GM12891 (cell line): Measurements from ENCODE around the gene STIM1.

Experiments used
- POLR2A ChIP-seq: IDR thresholded peaks from 2 replicates; pipeline ENCODE4 v1.6.1; 2011; ENCODE audit warnings: low read depth, low read length, control low read depth
- POLR2AphosphoS5 ChIP-seq: IDR thresholded peaks from 2 replicates; pipeline ENCODE4 v1.6.1; 2011; ENCODE audit warnings: low read depth, low read length, control low read depth
- TAF1 ChIP-seq: IDR thresholded peaks from 2 replicates; pipeline ENCODE4 v1.6.1; 2011; ENCODE audit warnings: low read depth, low read length, control low read depth

GRCh38 chr11:3929649-3930048 lies 74.2 kb downstream of the STIM1 start:
- TF ChIP-seq POLR2A (no peak), POLR2AphosphoS5 (no peak), TAF1 (no peak)
